Astrocyte (in vitro differentiated cells and primary cell): ENCODE results near the gene SREBF1.

Experiments used
- CTCF ChIP-seq: IDR thresholded peaks from 2 replicates; pipeline ENCODE4 v1.5.1; 2011; ENCODE audit warnings: low read depth, mild to moderate bottlenecking, inconsistent platforms, low read length, moderate library complexity; ENCODE audit not compliant: insufficient read depth
- EZH2 ChIP-seq: IDR thresholded peaks from 2 replicates; pipeline ENCODE4 v1.6.1; 2012; ENCODE audit warnings: mild to moderate bottlenecking, low read length, inconsistent platforms; ENCODE audit not compliant: insufficient read depth

DNA sequence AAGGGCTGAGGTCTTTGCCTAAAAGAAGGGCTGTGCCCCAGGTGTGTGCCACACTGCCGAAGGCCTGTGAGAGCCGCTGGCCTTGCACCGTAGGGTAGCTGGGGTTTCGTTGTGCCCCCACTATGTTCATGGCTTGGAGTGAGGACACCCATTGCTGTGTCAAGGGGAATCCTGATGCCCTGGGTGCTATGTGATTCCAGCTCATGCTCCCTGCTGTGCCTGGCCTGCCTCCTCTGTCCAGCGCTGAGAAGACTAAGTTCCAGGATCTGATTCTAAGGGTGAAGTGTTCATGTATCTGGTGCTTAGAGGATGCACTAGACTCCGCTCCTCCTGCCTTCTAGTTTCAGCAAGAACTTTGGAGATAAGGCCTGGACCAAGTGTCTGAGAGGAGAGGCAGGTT, 47.4 kb downstream of the SREBF1 start:
- no peak for TF ChIP-seq CTCF
- TF ChIP-seq EZH2, result no peak
